ENCODE measurements around the gene SYT2. TPM values are rescaled to one million over a fixed set of nuclear protein-coding genes. Genes with fewer than 3 reads are reported as not detected.

The SYT2 gene
- polyA plus RNA-seq, 5 donors: 2.1 to 4.5 (median 3.6) TPM

DNA sequence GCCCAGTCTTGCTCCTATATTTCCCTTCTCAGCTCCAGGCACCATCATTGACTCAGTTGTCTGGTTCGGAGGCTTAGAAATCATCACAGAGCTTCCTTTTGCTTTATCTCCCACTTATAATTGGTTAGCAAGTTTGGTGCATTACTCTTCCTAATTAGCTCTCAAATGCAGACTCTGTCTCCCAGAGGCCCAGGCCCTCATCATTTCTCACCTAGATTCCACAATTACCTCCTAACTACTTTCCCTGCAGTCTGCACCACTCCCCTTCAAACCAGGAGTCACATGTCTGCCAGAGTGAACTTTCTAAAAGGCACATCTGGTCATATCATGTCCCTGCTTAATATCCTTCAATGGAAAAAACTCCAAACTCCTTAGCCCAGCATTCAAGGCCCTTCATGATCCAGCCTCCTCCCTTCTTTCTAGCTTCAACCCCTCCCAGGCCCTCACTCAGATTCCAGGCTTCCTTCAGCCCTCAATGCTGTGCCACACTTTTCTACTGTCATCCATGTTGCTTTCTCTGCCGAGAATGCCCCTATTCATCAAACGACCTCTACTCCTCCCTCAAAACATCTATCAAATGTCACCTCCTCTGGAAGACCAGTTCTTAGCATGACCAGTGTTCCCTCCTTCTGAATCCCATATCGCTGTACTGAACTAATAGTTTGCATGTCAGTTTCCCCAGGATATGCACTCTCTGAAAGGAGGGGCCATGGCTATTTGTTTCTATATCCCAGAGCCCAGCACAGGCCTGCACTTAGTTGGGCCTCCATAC, 30.7 kb downstream of the SYT2 start:
- no peak for DNase-seq

DNA sequence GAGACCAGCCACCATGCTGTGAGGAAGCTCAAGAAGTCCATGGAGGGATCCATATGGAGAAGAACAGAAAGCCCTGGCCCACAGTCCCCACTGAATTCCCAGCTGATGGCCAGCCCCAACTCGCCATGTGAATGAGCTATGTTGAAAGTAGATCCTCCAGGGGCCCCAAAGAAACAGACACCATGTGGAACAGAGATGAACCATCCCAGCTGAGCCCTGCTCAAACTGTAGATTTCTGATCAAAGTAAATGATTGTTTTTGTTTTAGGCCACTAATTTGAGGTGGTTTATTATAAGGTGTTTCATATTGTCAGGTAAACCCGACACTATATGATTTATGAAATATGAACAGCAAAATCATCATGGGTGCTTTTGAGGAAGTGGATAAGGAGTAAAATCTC, 32.8 kb downstream of the SYT2 start:
- no peak for DNase-seq

DNA sequence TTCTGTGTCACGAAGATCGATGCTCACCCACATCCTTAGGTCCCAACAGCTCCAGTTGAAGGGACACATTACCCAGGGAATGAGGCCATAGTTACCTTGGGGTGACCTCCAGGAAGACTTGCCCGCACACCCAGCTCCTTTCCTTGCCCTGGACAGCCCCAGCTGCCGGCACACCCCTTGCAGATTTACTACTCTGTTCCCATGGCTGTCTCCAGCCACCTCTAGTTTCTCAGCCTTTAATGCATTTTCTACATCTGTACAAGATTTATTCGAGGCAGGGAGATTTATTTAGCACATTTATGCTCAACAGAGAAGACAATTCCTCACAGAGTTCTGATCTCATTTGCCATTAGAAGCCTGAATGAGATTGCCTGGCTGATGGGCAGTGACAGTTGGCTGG, 36.7 kb downstream of the SYT2 start:
- no peak for DNase-seq

DNA sequence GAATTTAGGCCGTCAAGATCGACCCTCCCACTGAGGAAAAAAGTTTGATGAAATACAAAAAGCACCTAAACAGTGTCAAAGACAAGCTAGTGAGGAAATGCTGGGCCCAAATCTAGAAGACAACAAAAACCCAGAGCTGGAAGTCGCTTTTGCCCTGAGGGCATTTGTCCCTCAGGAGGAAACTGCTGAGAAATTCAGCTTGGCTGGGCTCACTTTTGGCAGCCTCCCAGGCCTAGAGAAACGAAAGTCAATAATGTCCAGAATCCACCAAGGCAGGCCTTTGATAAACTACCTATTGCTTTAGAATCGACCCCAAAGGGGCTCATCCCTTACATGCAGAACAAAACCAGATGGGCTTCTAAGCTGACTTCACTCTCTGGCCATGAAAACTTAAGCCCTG, 38.9 kb downstream of the SYT2 start:
- no peak for DNase-seq

DNA sequence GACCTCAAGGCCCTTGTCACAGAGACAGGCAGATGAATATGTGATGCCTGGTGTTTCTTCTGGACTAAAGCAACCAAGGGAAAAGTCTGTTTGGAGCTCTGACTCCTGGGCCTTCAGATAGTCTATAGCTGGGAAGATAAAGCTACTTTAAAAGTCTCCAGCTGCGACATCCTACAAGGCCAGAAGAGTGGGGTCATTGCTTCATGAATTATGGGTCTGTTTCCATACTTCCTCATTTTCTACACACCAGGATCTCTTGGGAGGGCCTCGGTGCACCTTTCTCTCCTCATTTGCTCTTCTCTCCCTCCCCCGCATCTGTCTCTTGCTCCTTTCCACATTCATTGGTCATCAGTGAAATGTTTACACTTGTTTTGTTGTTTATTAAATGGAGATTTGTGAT, 44.8 kb downstream of the SYT2 start:
- DNase-seq: no peak

DNA sequence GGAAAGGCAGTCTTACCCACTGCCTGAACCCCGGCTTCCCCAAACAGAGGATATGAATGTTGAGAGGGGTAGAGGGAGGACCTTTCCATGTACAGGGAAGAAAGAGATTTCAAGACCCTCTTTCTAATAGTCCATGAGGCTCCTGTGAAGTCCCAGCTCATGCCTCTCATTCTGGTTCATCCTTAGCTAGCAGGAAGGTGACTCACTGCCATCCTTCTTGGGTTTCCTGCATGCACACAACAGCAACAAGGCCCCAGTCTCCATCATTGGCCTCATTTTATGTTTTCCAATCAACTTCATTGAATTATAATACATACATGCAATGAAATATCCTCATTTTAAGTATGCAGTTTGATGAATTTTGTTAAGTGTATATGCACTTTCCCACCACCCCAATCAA, 46.2 kb downstream of the SYT2 start:
- DNase-seq: no peak

DNA sequence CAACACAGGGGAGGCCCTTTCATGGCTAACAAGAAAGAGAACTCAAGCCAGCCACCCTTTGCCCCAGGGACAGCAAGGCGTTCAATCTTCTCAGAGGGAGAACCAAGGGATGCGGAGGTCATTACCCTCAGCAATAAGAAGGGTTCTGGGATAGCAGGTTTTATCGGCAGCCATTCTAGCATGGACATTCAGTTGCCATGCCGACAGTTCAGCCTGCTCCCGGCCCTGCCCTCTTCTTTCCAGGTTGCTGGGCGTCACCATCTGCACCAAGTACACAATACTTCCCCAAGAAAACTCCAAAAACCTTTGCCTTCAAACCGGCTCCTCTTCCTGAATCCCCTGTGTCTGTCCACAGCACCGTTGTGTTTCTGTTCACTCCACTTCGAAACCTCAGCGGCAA, 47.1 kb downstream of the SYT2 start:
- no peak for DNase-seq

DNA sequence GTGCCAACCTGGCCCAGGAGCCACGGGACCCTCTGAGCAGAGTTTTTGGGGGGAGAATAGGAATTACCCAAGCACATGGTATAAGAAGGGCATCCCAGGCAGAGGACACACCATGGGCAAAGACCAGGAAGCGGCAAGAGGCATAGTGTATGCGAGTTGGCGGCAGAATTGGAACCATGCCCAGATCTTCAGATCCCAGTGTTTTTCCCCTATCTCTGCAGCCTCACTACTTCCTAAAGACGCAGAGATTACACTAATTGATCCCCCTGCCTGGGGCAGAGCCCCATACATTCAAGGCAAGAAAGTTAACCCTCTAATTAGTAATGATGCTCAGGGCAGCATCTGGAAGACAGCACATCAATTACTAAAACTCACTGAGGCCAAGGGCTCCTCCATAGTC, 48.2 kb downstream of the SYT2 start:
- DNase-seq: no peak

DNA sequence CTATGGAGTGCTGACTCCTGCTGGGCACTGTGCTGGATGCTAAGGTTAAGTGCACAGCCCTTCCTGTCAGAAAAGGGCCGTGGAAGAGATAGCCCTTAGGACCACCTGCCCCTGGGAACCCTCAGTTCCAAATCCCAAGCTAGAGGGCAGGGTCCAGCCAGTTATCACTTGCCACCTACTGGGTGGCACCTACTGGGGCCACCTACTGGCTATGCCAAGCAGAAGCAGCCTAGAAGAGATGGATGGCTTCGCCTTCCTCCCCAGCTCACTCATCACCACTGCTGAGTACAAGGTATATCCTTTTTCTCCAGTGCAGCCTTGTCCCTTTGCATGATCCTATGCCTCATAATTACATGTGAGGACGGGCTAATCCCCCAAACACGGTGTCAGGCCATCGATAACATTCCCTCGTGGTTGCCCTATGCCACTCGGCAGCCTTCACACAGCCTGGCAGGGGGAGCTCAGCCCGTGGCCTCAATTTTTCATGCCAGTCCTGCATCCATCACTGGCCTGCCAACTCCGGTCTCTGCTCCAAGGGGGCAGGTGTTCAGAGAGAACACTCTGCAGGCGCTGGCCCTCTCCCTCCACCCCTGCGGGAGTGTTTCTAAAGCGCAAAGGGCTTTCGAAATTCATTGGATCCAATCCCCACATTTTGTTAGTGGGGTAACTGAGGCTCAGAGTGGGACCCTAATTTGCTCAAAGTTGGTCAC, 49.0 kb downstream of the SYT2 start:
- no peak for DNase-seq

DNA sequence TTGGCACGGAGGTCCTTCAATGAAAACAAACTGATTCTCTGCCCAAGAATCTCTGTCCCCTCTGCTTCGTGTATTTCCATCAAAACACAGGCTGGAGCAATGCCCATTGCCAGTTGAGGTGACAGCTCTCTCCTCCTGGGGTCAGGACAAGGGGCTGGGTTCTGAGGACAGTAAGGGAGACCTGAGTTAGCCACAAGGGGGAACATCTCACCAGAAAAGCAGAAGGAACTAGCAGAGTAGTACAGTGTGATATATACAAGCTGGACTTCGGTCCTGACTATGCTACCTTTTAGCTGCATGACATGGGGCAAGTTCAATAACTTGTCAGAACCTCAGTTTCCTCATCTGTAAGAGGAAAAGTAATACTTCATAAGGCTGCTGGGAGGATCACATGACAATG, 50.3 kb downstream of the SYT2 start:
- DNase-seq: no peak

DNA sequence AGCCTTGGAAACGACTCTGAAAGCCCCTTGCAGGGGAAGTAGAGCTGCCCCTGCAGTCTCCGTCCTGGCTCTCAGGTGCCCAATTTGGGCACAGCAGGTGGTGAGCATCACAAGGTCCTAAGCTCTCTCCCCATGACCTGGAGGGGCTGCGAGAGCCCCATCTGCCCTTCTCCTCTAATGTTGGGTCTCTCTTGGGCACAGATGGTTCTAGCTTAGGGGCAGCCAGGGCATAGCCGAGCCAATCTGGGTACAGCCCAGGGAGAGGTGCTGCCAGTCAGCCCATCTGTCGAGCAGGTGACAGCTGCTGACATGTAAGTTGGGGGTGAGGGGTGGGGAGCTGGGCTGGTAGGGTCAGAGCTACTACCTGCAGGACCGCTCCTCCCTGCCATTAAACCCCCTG, 50.7 kb downstream of the SYT2 start:
- DNase-seq: no peak

DNA sequence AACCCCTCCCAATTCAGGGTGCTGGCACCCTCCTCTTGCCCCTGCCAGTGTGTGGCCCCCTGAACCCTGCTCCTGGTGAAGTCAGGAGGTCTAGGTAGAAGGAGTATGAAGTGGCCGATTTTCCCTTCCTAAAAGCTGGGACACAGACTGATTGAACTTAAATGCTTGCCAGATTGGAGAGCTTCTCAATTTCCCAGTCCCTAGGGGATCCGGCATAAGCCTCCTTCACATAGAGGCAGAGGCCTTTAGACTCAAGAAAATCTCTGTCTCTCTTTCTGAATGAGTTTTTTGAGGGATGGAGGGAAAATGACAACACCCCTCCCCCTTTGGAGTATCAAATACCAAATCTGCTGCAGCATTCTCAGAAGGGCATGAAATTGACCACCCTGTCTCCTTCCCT, 51.5 kb downstream of the SYT2 start:
- DNase-seq: no peak

DNA sequence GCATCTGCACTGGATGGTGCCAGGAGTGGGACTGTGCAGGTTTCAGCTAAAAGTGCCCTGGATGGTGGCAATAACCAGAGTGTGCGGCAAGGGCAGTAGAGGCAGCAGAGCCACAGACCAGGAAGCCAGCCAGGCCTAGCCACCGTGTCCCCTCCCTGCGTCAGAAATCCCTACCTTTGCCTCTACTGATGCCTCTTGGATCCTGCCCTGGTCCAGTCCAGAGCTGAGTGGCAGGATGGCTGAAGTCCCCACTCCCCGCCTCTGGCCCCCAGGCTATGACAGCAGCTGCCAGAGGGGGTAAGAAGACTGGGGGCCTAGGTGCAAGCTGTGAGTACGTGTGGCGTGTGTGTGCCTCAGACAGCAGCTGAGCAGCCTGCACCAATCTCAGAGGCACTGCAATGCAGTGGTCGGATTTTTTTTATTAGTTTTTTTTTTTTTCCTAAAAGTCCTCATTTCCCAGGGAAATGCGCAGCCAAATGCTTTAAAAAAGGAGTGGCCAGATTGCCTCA, 51.9 kb downstream of the SYT2 start:
- no peak for DNase-seq

DNA sequence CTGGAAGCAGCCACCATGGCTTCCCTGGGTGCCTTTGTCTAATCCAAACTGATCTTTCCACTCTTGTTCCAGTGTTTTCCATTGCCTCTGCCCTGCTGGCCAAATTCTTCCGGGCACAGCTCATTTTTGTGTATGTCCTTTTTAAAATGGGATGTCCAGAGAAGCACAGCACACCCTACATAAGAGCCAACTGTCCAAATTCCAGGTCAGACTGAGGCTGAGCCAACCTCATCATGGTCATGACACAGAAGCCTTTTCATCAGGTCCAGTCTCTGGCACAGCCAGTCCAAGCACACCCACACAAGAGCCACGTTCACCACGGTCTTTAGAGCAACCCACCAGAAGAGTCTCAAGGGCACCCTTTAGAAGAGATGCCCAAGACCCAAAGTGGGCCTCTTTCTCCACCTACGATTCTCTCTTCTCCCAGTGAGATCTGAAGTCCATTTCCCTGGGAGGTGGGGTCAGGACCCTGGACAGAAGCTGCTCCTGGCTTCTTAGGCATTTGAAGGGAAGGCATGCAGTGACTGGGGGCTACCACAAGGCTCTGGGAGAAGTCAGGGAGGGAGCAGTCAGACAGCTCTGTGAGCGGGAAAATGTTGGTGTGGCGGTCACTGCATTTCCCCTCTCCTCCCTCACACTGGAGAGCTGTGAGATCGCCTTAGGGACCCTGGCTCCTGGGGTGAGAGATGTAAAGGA, 53.2 kb downstream of the SYT2 start:
- DNase-seq: no peak

DNA sequence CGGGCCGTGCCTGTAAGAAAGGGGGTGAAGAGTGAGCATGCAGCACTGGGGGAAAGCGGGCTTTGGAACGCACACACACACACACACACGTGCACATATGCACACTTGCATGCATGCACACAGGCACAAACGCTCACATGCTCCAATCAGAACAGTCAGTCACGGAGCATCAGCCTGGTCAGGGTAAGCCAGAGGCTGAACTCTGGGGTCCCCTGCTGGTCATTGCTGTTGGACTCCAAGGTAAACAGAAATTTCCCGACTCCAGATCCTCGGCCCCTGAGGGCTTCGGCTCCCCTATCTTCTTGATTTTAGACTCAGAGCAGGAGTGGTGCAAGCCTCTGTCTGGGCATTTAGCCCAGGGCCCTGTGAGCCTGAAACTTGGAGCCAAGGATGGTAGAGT, 54.2 kb downstream of the SYT2 start:
- DNase-seq: no peak

DNA sequence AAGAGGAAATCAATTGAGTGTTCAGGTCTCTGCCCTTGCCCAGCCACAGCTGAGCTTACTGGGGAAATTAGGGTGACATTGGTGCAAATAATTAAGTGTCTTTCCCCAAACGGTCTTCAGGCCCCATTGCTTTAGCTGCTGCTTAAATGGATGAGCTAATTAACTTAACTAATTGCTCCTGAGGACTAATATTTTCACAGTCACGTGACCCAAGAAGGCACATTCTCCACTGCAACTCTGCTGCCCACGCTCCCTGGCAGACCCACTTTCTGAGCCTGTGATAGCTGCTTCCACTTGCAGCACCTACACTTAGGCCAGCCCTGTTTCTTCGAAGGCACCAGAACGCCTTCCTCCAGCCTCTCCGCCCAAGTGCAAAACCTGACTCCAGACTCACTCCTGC, 56.2 kb downstream of the SYT2 start:
- no peak for DNase-seq

DNA sequence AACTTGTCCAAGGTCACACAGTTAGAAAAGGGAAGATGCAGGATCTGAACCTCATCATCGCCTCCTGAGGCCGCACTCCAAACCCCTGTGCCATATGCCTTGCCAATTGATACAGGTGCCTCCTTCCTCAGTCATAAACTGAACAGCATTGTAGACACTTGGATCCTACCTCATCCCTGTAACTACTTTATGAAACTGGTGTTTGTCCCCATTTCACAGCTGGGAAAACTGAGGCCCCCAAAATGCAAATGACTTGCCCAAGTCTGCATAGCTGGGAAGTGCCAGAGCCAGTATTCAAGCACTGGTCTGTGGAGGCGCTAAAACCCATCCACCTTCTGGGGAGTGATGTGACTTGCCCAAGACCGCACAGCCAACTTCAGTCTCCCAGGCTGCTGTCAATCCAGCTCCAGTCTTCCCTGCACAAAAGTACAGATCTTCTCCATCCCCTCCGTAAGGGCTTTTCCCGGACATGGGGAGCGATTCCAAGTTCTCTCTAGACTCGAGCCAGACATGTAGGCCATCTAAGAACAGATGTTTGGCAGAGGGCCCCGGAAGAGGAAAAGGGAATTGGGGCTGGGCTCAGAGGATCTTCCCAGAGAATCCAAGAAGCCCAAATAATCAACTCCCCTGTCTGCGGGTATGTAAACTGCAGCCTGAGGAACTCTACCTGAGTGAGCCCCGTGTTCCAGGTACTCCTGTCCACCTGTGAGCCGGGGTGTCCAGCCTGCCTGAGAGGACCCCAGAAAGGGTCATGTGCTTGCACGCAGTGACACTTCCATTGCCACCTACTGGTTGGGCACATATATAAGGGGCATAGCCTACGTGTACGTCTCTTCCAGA, 60.5 kb downstream of the SYT2 start:
- DNase-seq: no peak

DNA sequence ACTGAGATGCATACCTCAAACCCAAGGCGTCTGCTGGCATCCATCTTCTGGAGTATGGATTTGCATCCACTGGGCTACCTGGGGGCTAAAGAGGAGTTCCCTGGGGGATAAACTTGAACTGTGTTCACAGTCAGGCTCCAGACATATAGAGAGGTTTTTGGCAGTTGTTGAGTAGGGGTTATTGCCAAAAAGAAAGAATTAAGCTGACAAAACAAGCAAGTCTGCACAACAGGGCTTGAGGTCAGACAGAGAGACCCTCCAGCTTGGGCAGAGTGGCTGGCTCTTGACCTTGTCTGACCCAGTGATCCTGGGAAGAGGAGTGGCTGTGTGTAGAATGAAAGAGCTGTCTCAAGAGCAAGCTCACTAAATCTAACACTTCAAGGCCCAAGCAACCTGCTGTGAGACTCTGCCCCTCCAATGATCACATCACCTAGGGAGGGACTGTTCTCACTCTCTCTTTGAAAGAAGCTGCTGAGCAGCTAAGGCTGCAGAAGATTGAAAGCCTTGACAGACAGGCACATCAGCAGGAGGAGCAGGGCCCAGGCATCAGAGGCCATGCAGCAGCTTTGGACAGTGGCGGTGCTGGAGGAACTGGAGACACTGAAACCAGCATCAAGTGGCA, 61.5 kb downstream of the SYT2 start:
- DNase-seq: no peak

DNA sequence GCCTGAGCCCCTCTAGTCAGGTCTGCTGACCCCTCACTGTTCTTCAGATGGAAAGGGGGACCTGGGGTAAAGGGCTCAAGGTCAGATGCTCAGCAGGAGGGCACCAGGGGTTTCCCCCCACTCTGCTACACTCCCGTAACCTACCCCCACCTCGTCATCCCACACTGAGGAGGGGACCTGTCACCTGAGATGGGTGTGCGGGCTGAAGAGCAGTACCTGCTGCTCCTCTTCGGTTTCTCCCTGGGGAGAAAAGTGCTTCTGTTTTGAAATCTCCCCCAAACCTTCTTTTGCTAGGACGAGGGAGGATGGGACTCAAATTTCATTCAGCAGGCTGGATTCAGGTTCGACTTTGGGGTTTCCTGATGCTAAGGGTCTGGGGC, 65.2 kb downstream of the SYT2 start:
- no peak for DNase-seq

DNA sequence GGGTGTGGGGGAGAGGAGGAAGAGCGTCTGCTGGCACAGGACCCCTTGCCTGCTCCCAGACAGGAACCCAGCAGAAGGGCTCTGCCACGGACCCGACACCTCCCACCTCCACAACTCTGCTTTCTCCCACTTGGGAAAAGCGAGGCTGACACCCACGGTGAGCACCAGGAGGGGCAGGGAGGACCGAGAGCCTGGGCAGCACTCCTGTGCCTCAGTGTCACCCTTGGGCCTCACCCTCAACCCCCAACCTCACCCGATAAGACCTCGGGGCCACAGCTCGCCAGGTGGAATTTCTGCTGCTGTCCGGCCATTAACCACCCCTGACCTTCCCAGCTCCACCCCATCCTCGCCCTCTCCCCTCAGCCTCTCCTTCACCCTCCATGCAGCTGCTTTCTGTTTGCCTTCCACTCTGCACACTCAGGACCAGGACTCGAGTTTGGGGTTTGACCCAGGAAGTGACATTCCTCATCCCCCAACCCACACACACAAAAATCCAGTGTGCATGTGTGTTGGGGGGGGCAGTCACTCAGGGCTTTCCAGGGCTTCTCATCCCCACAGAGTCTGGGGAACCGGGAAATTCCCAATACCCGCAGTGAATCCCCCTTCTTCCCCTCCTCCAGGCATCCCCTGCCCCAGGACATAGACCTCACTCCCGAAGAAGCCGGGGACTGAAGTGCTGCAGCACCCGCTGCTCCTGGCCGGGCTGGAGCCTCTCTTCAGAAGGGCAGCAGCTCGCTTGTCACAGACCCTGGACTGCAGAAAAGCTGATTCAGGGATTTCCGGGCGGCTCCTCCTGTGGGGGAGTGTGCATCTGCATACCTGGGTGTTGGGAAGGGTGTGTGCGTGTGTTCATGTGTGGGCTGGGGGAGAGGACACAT, 65.8 kb downstream of the SYT2 start:
- no peak for DNase-seq
